Measurements from ENCODE around the gene UPK1A. TPM values are rescaled to one million over a fixed set of nuclear protein-coding genes. Genes with fewer than 3 reads are reported as not detected.

UPK1A gene
- total RNA-seq, 4 donors from 2014 or later, result not detected

DNA sequence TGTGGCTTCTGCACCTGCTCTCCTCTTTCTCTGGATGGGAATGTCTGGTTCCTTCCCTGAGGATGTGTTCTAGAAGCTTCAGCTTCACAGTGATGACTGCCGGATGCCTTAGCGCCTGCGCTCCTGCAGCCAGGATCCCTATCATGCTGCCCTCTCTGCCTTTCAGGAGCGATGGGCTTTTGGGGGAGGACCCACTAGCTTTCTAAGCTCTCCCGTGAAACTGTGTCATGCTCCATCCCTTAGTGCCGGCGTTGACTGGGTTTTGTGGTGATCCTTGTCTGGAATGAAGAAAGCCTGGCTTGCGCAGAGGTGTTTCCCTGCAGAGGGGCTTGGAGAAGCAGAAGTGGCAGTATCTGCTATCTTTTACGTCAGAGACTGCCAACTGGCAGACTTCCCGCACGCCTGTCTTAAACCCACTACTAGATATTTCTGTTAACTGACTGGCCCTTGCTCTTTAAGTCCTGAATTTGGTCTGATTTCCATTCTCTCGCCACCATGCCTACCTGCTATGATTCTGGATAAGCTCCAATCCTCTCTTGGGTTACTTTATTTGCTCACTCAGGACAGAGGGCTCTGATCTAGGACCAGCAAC is 47.7 kb downstream of the UPK1A start:
- intact Hi-C loops (cut with DNase I), result no loop called here
- Histone ChIP-seq H3K4me1 (peaks cover 13 to 22% (median 20%) of the 10 kb centered on the region in 4 donors), H3K27ac (replicated peaks in 1 of 4) (no peak overlapping the region), H3K36me3 (no peaks in the 10 kb centered on the region), H3K4me3 (no peak overlapping the region), H3K9me3 (no peaks in the 10 kb centered on the region), H3K27me3 (no peaks in the 10 kb centered on the region)
- no peak for DNase-seq (ENCODE audit: extremely low spot score)
- TF ChIP-seq EP300 (IDR thresholded peaks at IDR 0.05), result no peak
- TF ChIP-seq POLR2AphosphoS5 (IDR thresholded peaks at IDR 0.05), result no peak
- TF ChIP-seq CTCF (IDR thresholded peaks at IDR 0.05), result no peak
- 84% methylated on average over 12 of the region's 12 CpGs for WGBS

DNA sequence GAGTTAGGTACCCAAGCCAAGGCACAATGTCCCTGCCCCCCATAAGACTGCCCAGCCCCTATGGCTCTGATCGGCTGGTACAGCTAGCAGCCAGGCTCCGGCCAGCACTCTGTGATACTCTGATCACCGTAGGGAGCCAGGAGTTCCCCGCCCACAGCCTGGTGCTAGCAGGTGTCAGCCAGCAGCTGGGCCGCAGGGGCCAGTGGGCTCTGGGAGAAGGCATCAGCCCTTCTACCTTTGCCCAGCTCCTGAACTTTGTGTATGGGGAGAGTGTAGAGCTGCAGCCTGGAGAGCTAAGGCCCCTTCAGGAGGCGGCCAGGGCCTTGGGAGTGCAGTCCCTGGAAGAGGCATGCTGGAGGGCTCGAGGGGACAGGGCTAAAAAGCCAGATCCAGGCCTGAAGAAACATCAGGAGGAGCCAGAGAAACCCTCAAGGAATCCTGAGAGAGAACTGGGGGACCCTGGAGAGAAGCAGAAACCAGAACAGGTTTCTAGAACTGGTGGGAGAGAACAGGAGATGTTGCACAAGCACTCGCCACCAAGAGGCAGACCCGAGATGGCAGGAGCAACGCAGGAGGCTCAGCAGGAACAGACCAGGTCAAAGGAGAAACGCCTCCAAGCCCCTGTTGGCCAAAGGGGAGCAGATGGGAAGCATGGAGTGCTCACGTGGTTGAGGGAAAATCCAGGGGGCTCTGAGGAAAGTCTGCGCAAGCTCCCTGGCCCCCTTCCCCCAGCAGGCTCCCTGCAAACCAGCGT is 48.5 kb downstream of the UPK1A start:
- peaks cover 1 to 4% (median 3%) of the 10 kb centered on the region in 4 donors for H3K36me3 ChIP-seq
- TF ChIP-seq POLR2A (IDR thresholded peaks at IDR 0.05; ENCODE audit: low read depth), result no peak
- TF ChIP-seq CTCF (IDR thresholded peaks at IDR 0.05), result no peak
- no peak for TF ChIP-seq POLR2AphosphoS5 (IDR thresholded peaks at IDR 0.05)
- no peak for TF ChIP-seq EP300 (IDR thresholded peaks at IDR 0.05)
- no peak overlapping the region for H3K27ac ChIP-seq (replicated peaks in 1 of 4)
- H3K4me3 ChIP-seq, result no peak overlapping the region
- no peak for DNase-seq (ENCODE audit: extremely low spot score)
- peaks cover 21 to 30% (median 28%) of the 10 kb centered on the region in 4 donors for H3K4me1 ChIP-seq
- intact Hi-C loops (cut with DNase I), result loop anchor here (5.0 kb wide), 1 partner anchor 167 kb away; the partner anchor contains the start of gene TMEM147
- H3K9me3 ChIP-seq, result no peaks in the 10 kb centered on the region
- WGBS, result 73% methylated on average over 8 of the region's 14 CpGs
- H3K27me3 ChIP-seq, result no peaks in the 10 kb centered on the region

DNA sequence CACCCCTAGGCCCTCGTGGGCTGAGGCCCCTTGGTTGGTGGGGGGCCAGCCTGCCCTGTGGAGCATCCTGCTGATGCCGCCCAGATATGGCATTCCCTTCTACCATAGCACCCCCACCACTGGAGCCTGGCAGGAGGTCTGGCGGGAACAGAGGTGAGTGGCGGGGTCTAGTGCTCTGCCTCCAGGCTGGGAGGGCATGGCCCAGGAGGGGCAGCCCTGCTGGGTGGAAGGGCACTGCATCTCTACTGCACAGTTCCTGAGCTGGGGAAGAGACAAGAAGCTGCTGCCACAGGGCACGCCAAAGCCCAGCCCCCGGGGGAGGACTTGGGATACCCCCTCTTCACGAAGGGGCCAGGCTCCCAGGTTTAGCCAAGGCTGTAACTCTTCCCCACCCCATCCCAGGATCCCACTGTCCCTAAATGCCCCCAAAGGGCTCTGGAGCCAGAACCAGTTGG is 49.1 kb downstream of the UPK1A start:
- TF ChIP-seq CTCF (IDR thresholded peaks at IDR 0.05) (no peak), POLR2AphosphoS5 (IDR thresholded peaks at IDR 0.05) (no peak), EP300 (IDR thresholded peaks at IDR 0.05) (no peak), POLR2A (IDR thresholded peaks at IDR 0.05; ENCODE audit: low read depth) (no peak)
- Histone ChIP-seq H3K27ac (replicated peaks in 1 of 4) (peak overlapping the region; percentile 83 to 94 (median 90)), H3K4me3 (peak overlapping the region in 3 of 4 donors; percentile 86 to 98 (median 89)), H3K27me3 (no peaks in the 10 kb centered on the region), H3K4me1 (peaks cover 24 to 34% (median 33%) of the 10 kb centered on the region in 4 donors), H3K36me3 (peaks cover 3 to 10% (median 9%) of the 10 kb centered on the region in 4 donors), H3K9me3 (no peaks in the 10 kb centered on the region)
- 87% methylated on average over 4 of the region's 7 CpGs for WGBS
- no peak for DNase-seq (ENCODE audit: extremely low spot score)
- intact Hi-C loops (cut with DNase I), result loop anchor here (5.0 kb wide), 1 partner anchor 168 kb away; the partner anchor contains the start of gene TMEM147

- TF ChIP-seq POLR2AphosphoS5 (IDR thresholded peaks at IDR 0.05), result no peak
- TF ChIP-seq EP300 (IDR thresholded peaks at IDR 0.05), result no peak
- TF ChIP-seq POLR2A (IDR thresholded peaks at IDR 0.05; ENCODE audit: low read depth), result no peak
- no peak for TF ChIP-seq CTCF (IDR thresholded peaks at IDR 0.05)
- H3K27ac ChIP-seq (replicated peaks in 1 of 4), result peak overlapping the region; percentile 83 to 94 (median 90)
- peaks cover 24 to 39% (median 33%) of the 10 kb centered on the region in 4 donors for H3K4me1 ChIP-seq
- H3K4me3 ChIP-seq, result peak overlapping the region; percentile 76 to 98 (median 88)
- peaks cover 7 to 18% (median 17%) of the 10 kb centered on the region in 4 donors for H3K36me3 ChIP-seq
- H3K9me3 ChIP-seq, result no peaks in the 10 kb centered on the region
- WGBS, result 4% methylated on average over 22 of the region's 52 CpGs
- H3K27me3 ChIP-seq, result no peaks in the 10 kb centered on the region
- intact Hi-C loops (cut with DNase I), result loop anchor here (1.0 to 5.0 kb wide), 3 partner anchors 13 to 169 kb away; partner anchors contain the start of gene TMEM147
- no peak for DNase-seq (ENCODE audit: extremely low spot score)
Observed at GRCh38 chr19:35715981-35716800, 49.9 kb downstream of the UPK1A start.

Measured in esophagus muscularis mucosa (tissue), 4 donors.